ENCODE results near the gene HSP90AA1. TPM values are rescaled to one million over a fixed set of nuclear protein-coding genes. Genes with fewer than 3 reads are reported as not detected.

Gene HSP90AA1
- total RNA-seq, 1 donor from 2014 or later: 379 TPM

DNA sequence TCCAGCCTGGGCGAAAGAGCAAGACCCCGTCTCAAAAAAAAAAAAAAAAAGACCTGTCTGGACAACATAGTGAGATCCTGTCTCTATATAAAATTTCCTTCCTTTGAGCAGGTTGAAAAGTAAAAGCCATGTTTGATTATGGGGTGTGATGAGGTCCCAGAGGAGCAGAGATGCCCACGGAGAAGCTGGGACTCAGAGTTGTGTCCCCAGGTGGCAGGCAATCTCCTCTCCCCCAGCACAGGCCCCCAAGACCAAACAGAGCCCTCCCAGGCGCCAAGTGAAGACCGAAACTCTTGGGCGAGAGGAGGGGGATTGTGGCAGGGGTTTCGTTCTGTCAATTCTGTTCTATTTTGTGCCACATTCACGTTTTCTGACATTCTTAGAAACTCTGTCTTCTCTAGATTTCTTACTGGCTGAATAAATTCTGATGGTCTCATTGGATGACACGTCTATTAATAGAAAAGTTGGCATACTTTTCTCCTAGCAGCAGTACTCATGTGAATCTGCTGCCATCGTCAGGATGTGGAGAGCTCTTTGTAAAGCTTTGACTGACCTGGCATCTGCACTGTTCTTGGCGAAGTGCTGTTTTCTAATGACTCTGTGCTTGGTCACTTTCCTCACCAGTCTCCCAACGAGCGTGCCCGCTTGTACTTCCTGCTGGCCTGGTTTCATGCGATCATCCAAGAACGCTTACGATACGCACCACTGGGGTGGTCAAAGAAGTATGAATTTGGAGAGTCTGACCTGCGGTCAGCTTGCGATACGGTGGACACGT lies 43.4 kb downstream of the HSP90AA1 start:
- peak; percentile 61 for DNase-seq (ENCODE audit: low read depth)

DNA sequence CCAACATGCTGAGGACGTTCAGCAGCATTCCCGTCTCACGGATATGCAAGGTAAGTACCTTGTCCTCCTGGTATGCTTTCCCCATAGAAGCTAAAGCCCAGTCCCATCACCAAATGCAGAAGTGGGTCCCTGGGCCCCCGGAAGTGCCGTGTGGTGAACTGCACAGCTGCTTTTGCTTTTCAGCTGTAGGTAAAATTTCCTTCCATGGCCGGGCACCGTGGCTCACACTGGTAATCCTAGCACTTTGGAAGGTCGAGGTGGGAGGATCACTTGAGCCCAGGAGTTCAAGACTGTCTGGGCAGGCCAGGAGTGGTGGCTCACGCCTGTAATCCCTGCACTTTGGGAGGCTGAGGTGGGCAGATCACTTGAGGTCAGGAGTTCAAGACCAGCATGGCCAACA lies 44.1 kb downstream of the HSP90AA1 start:
- no peak for DNase-seq (ENCODE audit: low read depth)

DNA sequence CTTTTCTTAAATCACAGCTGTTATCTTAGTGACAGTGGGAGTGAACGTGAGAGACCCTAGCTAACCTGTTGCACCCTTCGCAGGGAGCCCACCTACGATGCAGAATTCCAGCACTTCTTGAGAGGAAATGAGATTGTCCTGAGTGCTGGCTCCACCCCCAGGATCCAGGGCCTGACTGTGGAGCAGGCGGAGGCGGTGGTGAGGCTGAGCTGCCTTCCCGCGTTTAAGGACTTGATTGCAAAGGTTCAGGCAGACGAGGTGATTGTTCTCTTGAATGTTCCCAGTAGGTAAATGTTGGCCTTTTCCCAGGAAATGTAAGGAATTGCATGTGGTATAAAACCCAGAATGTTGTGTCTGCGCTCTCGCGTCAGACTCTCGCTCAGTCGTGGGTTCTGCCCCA lies 46.7 kb downstream of the HSP90AA1 start:
- no peak for DNase-seq (ENCODE audit: low read depth)

DNA sequence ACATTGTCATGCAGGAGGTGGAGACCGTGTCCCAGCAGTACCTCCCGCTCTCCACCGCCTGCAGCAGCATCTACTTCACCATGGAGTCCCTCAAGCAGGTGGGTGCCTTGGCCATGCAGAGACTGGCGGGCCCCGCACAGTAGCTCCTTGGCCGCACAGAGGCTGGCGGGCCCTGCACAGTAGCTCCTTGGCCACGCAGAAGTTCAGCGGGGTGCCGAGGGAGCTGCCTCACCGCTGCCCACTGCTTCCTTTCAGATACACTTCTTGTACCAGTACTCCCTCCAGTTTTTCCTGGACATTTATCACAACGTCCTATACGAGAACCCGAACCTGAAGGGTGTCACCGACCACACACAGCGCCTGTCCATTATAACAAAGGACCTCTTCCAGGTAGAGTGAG lies 47.7 kb downstream of the HSP90AA1 start:
- no peak for DNase-seq (ENCODE audit: low read depth)

DNA sequence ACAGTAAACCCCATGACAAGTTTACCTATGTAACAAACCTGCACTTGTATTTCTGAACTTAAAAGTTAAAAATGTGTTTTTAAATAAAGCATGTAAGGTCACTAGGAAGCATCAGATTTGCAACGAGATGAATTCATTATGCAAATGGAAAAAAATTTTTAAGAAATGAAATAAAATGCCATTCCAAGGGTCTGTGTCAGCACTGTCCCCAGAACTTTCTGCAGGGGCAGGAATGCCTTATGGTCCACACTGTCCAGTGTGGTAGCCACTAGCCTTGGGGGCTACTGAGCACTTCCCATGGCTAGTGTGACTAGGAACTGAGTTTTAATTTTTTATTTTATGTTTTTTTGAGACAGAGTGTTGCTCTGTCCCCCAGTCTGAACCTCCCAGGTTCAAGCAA lies 49.2 kb downstream of the HSP90AA1 start:
- DNase-seq (ENCODE audit: low read depth): no peak

DNA sequence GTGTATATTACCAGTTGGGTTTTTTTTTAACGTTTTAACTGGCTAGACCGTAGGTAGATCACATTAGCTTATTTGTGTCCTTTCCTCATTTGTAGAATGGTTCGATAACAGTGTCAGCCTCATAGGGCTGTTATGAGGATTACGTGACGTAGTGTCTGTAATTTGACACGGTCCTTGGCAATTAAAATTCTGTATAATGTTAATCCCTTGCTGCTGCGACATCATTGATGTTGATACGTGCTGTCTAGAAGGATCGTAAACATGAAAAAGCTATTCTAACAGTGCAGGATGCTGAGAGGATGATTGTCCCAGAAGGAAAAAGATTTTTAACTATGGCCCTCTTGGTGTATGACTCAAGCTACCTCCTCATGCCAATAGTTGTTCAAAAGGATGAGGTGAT lies 50.9 kb downstream of the HSP90AA1 start:
- no peak for DNase-seq (ENCODE audit: low read depth)

DNA sequence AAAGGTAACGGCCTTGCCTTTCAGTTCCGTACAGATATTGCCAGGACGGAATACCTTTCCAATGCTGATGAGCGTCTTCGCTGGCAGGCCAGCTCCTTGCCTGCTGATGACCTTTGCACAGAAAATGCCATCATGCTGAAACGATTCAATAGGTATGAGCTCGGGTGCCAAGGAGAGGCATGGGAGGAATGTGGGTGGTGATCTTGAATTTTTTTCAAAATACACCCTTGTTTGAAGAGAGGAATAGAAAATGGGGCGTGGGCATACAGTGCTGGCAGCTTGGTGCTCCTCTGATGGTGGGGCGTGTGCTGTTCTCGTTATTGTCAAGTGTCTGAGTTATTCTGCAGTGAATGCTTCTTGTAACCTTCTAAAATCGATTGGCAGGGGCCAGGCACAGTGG lies 52.5 kb downstream of the HSP90AA1 start:
- no peak for DNase-seq (ENCODE audit: low read depth)

DNA sequence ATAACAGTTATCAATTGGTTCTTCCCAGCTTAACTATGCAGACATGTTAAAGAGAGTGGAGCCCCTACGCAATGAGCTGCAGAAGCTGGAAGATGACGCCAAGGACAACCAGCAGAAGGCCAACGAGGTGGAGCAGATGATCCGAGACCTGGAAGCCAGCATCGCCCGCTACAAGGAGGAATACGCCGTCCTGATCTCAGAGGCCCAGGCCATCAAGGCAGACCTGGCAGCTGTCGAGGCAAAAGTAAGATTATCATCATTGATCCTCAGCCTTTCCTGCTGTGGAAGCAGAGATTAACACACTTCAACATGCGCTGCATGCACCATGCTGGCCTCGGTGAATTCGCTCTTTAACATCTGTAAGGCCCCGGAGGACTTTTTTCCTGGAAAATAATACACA lies 53.6 kb downstream of the HSP90AA1 start:
- no peak for DNase-seq (ENCODE audit: low read depth)

Other genes with a start within 250 kb of the HSP90AA1 start
- 521 and 604 TPM in 2 replicates for gene DYNC1H1, start 122.5 kb downstream of the HSP90AA1 start, total RNA-seq
- gene WDR20, start 52.9 kb upstream of the HSP90AA1 start, total RNA-seq: 20.0 and 24.3 TPM in 2 replicates
- gene MOK, start 218.1 kb upstream of the HSP90AA1 start, total RNA-seq: 24.5 and 45.6 TPM in 2 replicates
- gene ZNF839, start 232.7 kb upstream of the HSP90AA1 start, total RNA-seq: 6.2 and 8.3 TPM in 2 replicates

Data from myocyte (in vitro differentiated cells).